ENCODE measurements around the gene TRIM51G. TPM values are rescaled to one million over a fixed set of nuclear protein-coding genes. Genes with fewer than 3 reads are reported as not detected.
"Not testable (repeated sequence)": the region's sequence is repeated elsewhere in the genome, so short reads cannot be mapped to it uniquely, and the experiment has no call there.

TRIM51G gene, protein sequence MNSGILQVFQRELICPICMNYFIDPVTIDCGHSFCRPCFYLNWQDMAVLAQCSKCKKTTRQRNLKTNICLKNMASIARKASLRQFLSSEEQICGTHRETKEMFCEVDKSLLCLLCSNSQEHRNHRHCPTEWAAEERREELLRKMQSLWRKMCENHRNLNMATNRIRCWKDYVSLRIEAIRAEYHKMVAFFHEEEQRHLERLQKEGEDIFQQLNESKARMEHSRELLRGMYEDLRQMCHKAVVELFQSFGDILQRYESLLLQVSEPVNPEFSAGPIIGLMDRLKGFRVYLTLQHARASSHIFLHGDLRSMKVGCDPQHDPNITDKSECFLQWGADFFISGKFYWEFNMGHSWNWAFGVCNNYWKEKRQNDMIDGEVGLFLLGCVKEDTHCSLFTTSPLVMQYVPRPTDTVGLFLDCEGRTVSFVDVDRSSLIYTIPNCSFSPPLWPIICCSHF
- not detected for total RNA-seq

DNA sequence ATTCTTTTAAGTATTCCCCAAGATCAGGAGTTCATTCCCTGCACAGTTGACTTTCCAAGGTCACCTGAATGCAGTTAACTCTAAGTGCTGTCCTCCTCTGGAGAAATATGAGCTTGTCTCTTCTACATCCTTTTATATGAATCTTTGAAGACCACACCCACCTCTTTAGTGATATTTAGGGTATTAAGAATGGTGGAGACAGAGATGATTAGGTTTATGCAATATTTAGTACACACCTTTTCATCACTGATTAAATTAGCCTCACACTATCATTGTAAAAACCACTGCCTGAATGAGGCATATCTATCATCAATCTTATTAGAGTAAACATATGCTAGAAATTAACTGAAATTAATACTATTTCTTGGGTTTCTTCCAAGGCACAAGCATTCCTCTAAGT is at the start of gene TRIM51G:
TSS of gene TRIM51G (minus strand) at position 101 of the 400 bp plus-strand sequence. CDS start 2,190 bp downstream, outside the sequence.
- intact Hi-C loops (cut with DNase I; ENCODE audit: low total_unique reads); DNase-seq (ENCODE audit: low spot score in 2 of 2); H3K27me3 ChIP-seq; H3K27ac ChIP-seq; H3K4me1 ChIP-seq; H3K36me3 ChIP-seq; H3K4me3 ChIP-seq; H3K9me3 ChIP-seq: not testable (repeated sequence)

- H3K36me3 ChIP-seq; H3K27me3 ChIP-seq; intact Hi-C loops (cut with DNase I; ENCODE audit: low total_unique reads): not testable (repeated sequence)
Measured at GRCh38 chr11:49028523-49028922, 44.8 kb upstream of the TRIM51G start, which contains the start of gene TRIM49B. TRIM49B (plus strand) TSS chr11:49028823; CDS start chr11:49031600, 2,777 bp downstream.

GRCh38 chr11:48968592-48968991 is 15.1 kb downstream of the TRIM51G start:
- H3K4me1 ChIP-seq; DNase-seq (ENCODE audit: low spot score in 2 of 2); H3K9me3 ChIP-seq; H3K27me3 ChIP-seq; intact Hi-C loops (cut with DNase I; ENCODE audit: low total_unique reads); H3K27ac ChIP-seq; H3K4me3 ChIP-seq; H3K36me3 ChIP-seq: not testable (repeated sequence)

More at GRCh38 chr11:49028523-49028922, 44.8 kb upstream of the TRIM51G start, which contains the start of gene TRIM49B:
- not testable (repeated sequence) for H3K4me1 ChIP-seq; H3K9me3 ChIP-seq; DNase-seq (ENCODE audit: low spot score in 2 of 2); H3K27ac ChIP-seq; H3K4me3 ChIP-seq

GRCh38 chr11:48955315-48956049 is 28.2 kb downstream of the TRIM51G start:
- H3K4me3 ChIP-seq; intact Hi-C loops (cut with DNase I; ENCODE audit: low total_unique reads): not testable (repeated sequence)

GRCh38 chr11:48945796-48946195 is 37.9 kb downstream of the TRIM51G start:
- H3K4me1 ChIP-seq; H3K36me3 ChIP-seq; intact Hi-C loops (cut with DNase I; ENCODE audit: low total_unique reads); DNase-seq (ENCODE audit: low spot score in 2 of 2); H3K4me3 ChIP-seq; H3K9me3 ChIP-seq; H3K27ac ChIP-seq; H3K27me3 ChIP-seq: not testable (repeated sequence)

More at GRCh38 chr11:48955315-48956049, 28.2 kb downstream of the TRIM51G start:
- not testable (repeated sequence) for H3K36me3 ChIP-seq; H3K9me3 ChIP-seq; H3K27ac ChIP-seq; H3K27me3 ChIP-seq; DNase-seq (ENCODE audit: low spot score in 2 of 2); H3K4me1 ChIP-seq

Other genes with a start within 250 kb of the TRIM51G start
- gene TRIM49B, start 44.9 kb upstream of the TRIM51G start, total RNA-seq = not detected
- not detected for gene TRIM64C, start 75.2 kb upstream of the TRIM51G start, total RNA-seq
- 1 to 10 TPM in 2 of 3 donors, under 1 TPM in 1; 0.16 to 8.2 (median 7.8) TPM for gene FOLH1, start 224.7 kb upstream of the TRIM51G start, total RNA-seq

Data from breast epithelium (tissue), 4 donors.